K562 (cell line): Measurements from ENCODE around the gene C1D. TPM values are rescaled to one million over a fixed set of nuclear protein-coding genes. Genes with fewer than 3 reads are reported as not detected.
A peak's percentile ranks its signal among the peaks of the same experiment; 100 is the strongest.

Source experiments
- ATAC-seq: fragments of 200-7000 bp; cut with Tn5 transposase; 3 replicates; pipeline ENCODE4 v1.9.1; 2020; ENCODE audit warnings: moderate library complexity
- BruUV-seq: library from RNA; stranded (reverse); fragments of 400-500 nt; replicated peaks from 2 replicates; lab custom pipeline; 2021; lab: Mats Ljungman, UMichigan
- CTCF ChIA-PET: fragments of 300-600 bp; formaldehyde crosslinking; extraction: SDS; loops from one replicate; lab custom pipeline; 2021; ENCODE audit warnings: low intra/inter-chr PET ratio; lab: Yijun Ruan, JAX
- POLR2A ChIA-PET: fragments of 300-600, 350-650 bp; sonication (Branson Sonifier 250); formaldehyde crosslinking; extraction: SDS; loops from one replicate; lab custom pipeline; 2021; ENCODE audit warnings: antibody characterized with exemption, inconsistent platforms; lab: Yijun Ruan, JAX
- DNase-seq, 4 experiments: peaks; one replicate each; pipeline versions ENCODE4 v3.0.0 to v3.0.0-alpha.2; 2011 to 2018; ENCODE audit warnings: low spot score in 3 of 4, mixed read lengths in 3 of 4; ENCODE audit errors: extremely low read depth in 1 of 4
- FAIRE-seq: peaks from 2 replicates; lab custom pipeline; 2011; peaks lifted over from hg19 to GRCh38; lab: Jason Lieb, UNC
- H2AFZ ChIP-seq: 2 replicates; pipeline ENCODE4 v1.6.0; 2011; ENCODE audit warnings: low read depth, low read length, control low read depth, inconsistent platforms
- H3K27ac ChIP-seq: fragments of 200-600 bp; 3 replicates; pipeline ENCODE4 v1.8.0; 2011; ENCODE audit warnings: low read depth, mild to moderate bottlenecking, control low read depth, inconsistent platforms, low read length, moderate library complexity, mixed read lengths; ENCODE audit errors: extremely low read depth
- H3K27me3 ChIP-seq, 2 experiments: fragments of 300-600 bp in 1 of 2; 2 replicates in 1 of 2; 3 replicates in 1 of 2; pipeline versions ENCODE4 v1.6.0 to v1.8.0; 2011; ENCODE audit warnings: inconsistent platforms in 2 of 2, low read length in 2 of 2, mild to moderate bottlenecking in 1 of 2, mixed read lengths in 1 of 2, moderate library complexity in 1 of 2; ENCODE audit not compliant: control insufficient read depth in 2 of 2, insufficient read depth in 2 of 2
- H3K36me3 ChIP-seq: fragments of 300-600 bp; 3 replicates; pipeline ENCODE4 v1.8.0; 2011; ENCODE audit warnings: mild to moderate bottlenecking, low read length, inconsistent platforms; ENCODE audit not compliant: control insufficient read depth, insufficient read depth
- H3K4me1 ChIP-seq, 2 experiments: fragments of 200-600 bp in 1 of 2; replicated peaks in 1 of 2; 2 replicates in 1 of 2; 3 replicates in 1 of 2; pipeline versions ENCODE4 v1.5.1 to v1.8.0; 2011; ENCODE audit warnings: inconsistent platforms in 2 of 2, low read length in 2 of 2, mild to moderate bottlenecking in 1 of 2, mixed read lengths in 1 of 2, moderate library complexity in 1 of 2; ENCODE audit not compliant: control insufficient read depth in 2 of 2, insufficient read depth in 2 of 2
- H3K4me2 ChIP-seq: 2 replicates; pipeline ENCODE4 v1.6.1; 2011; ENCODE audit warnings: low read length, control low read depth, inconsistent platforms, mixed read lengths; ENCODE audit not compliant: insufficient read depth
- H3K4me3 ChIP-seq: fragments of 200-600 bp; sonication (generic), shearing (Covaris generic); 2 replicates; pipeline ENCODE4 v1.5.1; 2016; ENCODE audit warnings: control low read depth, inconsistent platforms
- H3K79me2 ChIP-seq: fragments of 200-600 bp; 3 replicates; pipeline ENCODE4 v1.8.0; 2011; ENCODE audit warnings: low read length, inconsistent platforms; ENCODE audit not compliant: control insufficient read depth, insufficient read depth
- H3K9ac ChIP-seq, 2 experiments: 2 replicates each; pipeline versions ENCODE4 v1.6.0 to v1.6.1; 2011; ENCODE audit warnings: low read depth in 2 of 2, low read length in 2 of 2, control low read depth in 1 of 2, inconsistent platforms in 1 of 2, mild to moderate bottlenecking in 1 of 2, mixed read lengths in 1 of 2; ENCODE audit not compliant: insufficient read depth in 1 of 2
- H3K9me1 ChIP-seq: one replicate; pipeline ENCODE4 v1.6.0; 2011; ENCODE audit warnings: inconsistent platforms, mild to moderate bottlenecking, low read length, moderate library complexity; ENCODE audit not compliant: control insufficient read depth, insufficient read depth
- H3K9me3 ChIP-seq: replicated peaks from 2 replicates; pipeline ENCODE4 v1.5.1; 2011; ENCODE audit warnings: low read depth, low read length, inconsistent platforms; ENCODE audit not compliant: control insufficient read depth, insufficient read depth
- H4K20me1 ChIP-seq: replicated peaks from 2 replicates; pipeline ENCODE4 v1.6.1; 2011; ENCODE audit warnings: low read length, inconsistent platforms, mixed read lengths; ENCODE audit not compliant: control insufficient read depth, insufficient read depth
- DMBX1 ChIP-seq: fragments of 250-450 bp; sonication (Bioruptor Pico); IDR thresholded peaks from 2 replicates; pipeline ENCODE4 v1.8.0; 2022; ENCODE audit warnings: inconsistent platforms, mild to moderate bottlenecking, moderate library complexity, borderline replicate concordance
- DPF2 ChIP-seq: fragments of 450-650 bp; IDR thresholded peaks from 2 replicates; pipeline ENCODE4 v1.6.1; 2016
- GTF2F1 ChIP-seq: IDR thresholded peaks from 2 replicates; pipeline ENCODE4 v1.6.1; 2011; ENCODE audit warnings: low read depth, low read length, improper control_type of control experiment
- LEF1 ChIP-seq: fragments of 450-650 bp; IDR thresholded peaks from 2 replicates; pipeline ENCODE4 v1.6.1; 2016; ENCODE audit warnings: mild to moderate bottlenecking
- NFYB ChIP-seq: IDR thresholded peaks from 2 replicates; pipeline ENCODE4 v1.6.1; 2011; ENCODE audit warnings: mild to moderate bottlenecking, moderate library complexity; ENCODE audit not compliant: insufficient read length; ENCODE audit errors: extremely low read depth
- RBM17 ChIP-seq: fragments of 200-400 bp; formaldehyde crosslinking; IDR thresholded peaks from 2 replicates; pipeline ENCODE4 v1.6.1; 2017; ENCODE audit warnings: low read depth, mild to moderate bottlenecking, low read length, borderline replicate concordance
- SMARCC2 ChIP-seq: fragments of 450-650 bp; IDR thresholded peaks from 2 replicates; pipeline ENCODE4 v1.6.1; 2017; ENCODE audit warnings: antibody characterized with exemption, moderate library complexity, mild to moderate bottlenecking, low read depth
- TCF7 ChIP-seq: sonication (generic); IDR thresholded peaks from 2 replicates; pipeline ENCODE4 v1.6.1; 2016; ENCODE audit warnings: antibody characterized with exemption, borderline replicate concordance
- THRAP3 ChIP-seq: fragments of 450-650 bp; IDR thresholded peaks from 2 replicates; pipeline ENCODE4 v1.6.1; 2016; ENCODE audit warnings: mild to moderate bottlenecking, inconsistent platforms, borderline replicate concordance
- TOE1 ChIP-seq, 2 experiments: fragments of 450-650 bp in 1 of 2; sonication (generic) in 1 of 2; formaldehyde crosslinking in 1 of 2; IDR thresholded peaks; 2 replicates each; pipeline versions ENCODE4 v1.7.1 to v1.8.0; 2016 to 2022; ENCODE audit warnings: borderline replicate concordance in 2 of 2, mild to moderate bottlenecking in 2 of 2, antibody characterized with exemption in 1 of 2, inconsistent platforms in 1 of 2, low read depth in 1 of 2, missing genetic modification reagents in 1 of 2, moderate library complexity in 1 of 2
- ZNF174 ChIP-seq: fragments of 250-450 bp; sonication (Bioruptor Pico); IDR thresholded peaks from 2 replicates; pipeline ENCODE4 v1.4.0; 2020; ENCODE audit warnings: mild to moderate bottlenecking
- ZNF318 ChIP-seq, 2 experiments: fragments of 450-650 bp; IDR thresholded peaks; 2 replicates each; pipeline ENCODE4 v1.6.1; 2016; ENCODE audit warnings: mild to moderate bottlenecking in 2 of 2, borderline replicate concordance in 1 of 2, low read depth in 1 of 2, moderate library complexity in 1 of 2
- ZNF324 ChIP-seq: fragments of 250-450 bp; sonication (Bioruptor Pico); IDR thresholded peaks from 2 replicates; pipeline ENCODE4 v1.4.0; 2020; ENCODE audit warnings: mild to moderate bottlenecking
- ZNF766 ChIP-seq: fragments of 200-800 bp; sonication (Bioruptor generic); conservative IDR thresholded peaks from 2 replicates; pipeline ENCODE4 v1.6.1; 2016; ENCODE audit warnings: missing genetic modification characterization, missing compliant biosample characterization
- WGBS: fragments of 100-300 bp; shearing (Covaris generic); methylation state at CpG from one replicate; pipeline ENCODE4 v1.1.6; 2016; ENCODE audit warnings: low coverage, mixed read lengths; ENCODE audit not compliant: insufficient coverage; ENCODE audit errors: missing lambda C conversion rate; 5-methylcytosine and 5-hydroxymethylcytosine counted together
- in situ Hi-C: fragments of 300-500 bp; cut with MboI; formaldehyde crosslinking; loops from 4 replicates; pipeline ENCODE4 v1.15.0; 2018; ENCODE audit warnings: inconsistent platforms, mixed read lengths
- intact Hi-C: fragments of 100-400 bp; cut with micrococcal nuclease; formaldehyde crosslinking; loops from 2 replicates; pipeline ENCODE4 v1.14.2; 2022
- polyA plus RNA-seq, 8 experiments: library from polyadenylated mRNA; depleted of rRNA in 4 of 8; stranded (reverse) in 5 of 8; unstranded in 3 of 8; fragments of >200 nt; fragmentation: Nextera tagmentation in 2 of 8; fragmentation: Illumina TruSeq in 1 of 8; extraction: Ambion mirVana in 2 of 8; extraction: Trizol in 1 of 8; gene quantifications; 2 replicates each; pipeline versions ENCODE4 v1.2.1 to v1.2.3, GENCODE V29; 2011 to 2014; ENCODE audit warnings: inconsistent platforms in 1 of 8, missing spikeins in 1 of 8
- total RNA-seq, 7 experiments: library from RNA; depleted of rRNA in 6 of 7; stranded (reverse); fragments of >200 nt in 6 of 7; fragmentation: Illumina TruSeq in 2 of 7; extraction: Trizol in 2 of 7; gene quantifications; 2 replicates each; pipeline versions ENCODE4 v1.2.1 to v1.2.3, GENCODE V29; 2011 to 2021; ENCODE audit warnings: low replicate concordance in 1 of 7

C1D gene
- total and polyA plus RNA-seq, 9 of the 15 experiments (the other 6 are each of a cell fraction or from before 2014, with no cell fraction given) = 33.2 to 123 (median 56.5) TPM

GRCh38 chr2:67993329-67993728 lies 69.5 kb downstream of the C1D start:
- 3% methylated on average over 3 of the region's 3 CpGs for WGBS
- Histone ChIP-seq H3K4me1 (peaks cover 0 to 15% of the 10 kb centered on the region in 2 experiments; a peak in 3 of 5 replicates), H3K4me2 (peak overlapping the region; percentile 44), H3K79me2 (no peaks in the 10 kb centered on the region), H4K20me1 (no peaks in the 10 kb centered on the region), H3K9me3 (peaks cover 18% of the 10 kb centered on the region), H3K9me1 (no peaks in the 10 kb centered on the region), H3K36me3 (no peaks in the 10 kb centered on the region), H2AFZ (no peak overlapping the region), H3K27me3 (no peaks in the 10 kb centered on the region), H3K4me3 (no peak overlapping the region), H3K27ac (peak overlapping the region; percentile 39; the same call in 2 of the 3 replicates), H3K9ac (no peak overlapping the region)
- DNase-seq (peak; percentile 26 to 85 (median 62)), FAIRE-seq (peak; percentile 96), ATAC-seq (peak; percentile 94)
- CTCF ChIA-PET = no interaction called here
- in situ Hi-C loops (no loop called here), intact Hi-C loops (no loop called here)
- POLR2A ChIA-PET = interaction anchor here (0.6 kb wide), 1 partner anchor 10 kb away, joined by 3 read pairs; no protein-coding TSS in a partner anchor
- no TSS peak for BruUV-seq
- peak; percentile 41; the same call in 1 of the 2 replicates for TF ChIP-seq ZNF324
- TF ChIP-seq TCF7 = peak; percentile 90; the same call in 1 of the 2 replicates
- TF ChIP-seq NFYB = no peak
- TF ChIP-seq LEF1 = peak; percentile 92
- peak; percentile 80 for TF ChIP-seq ZNF766
- no peak for TF ChIP-seq ZNF318 (IDR thresholded peaks at IDR 0.05; ENCODE audit: borderline replicate concordance in 1 of 2, low read depth in 1 of 2)
- TF ChIP-seq GTF2F1 = no peak
- TF ChIP-seq TOE1 (IDR thresholded peaks at IDR 0.05; ENCODE audit: borderline replicate concordance) = no peak
- no peak for TF ChIP-seq TOE1 (CRISPR knock-in tag; IDR thresholded peaks at IDR 0.05; ENCODE audit: borderline replicate concordance, low read depth)
- TF ChIP-seq SMARCC2 = peak; percentile 82
- TF ChIP-seq DMBX1 (CRISPR knock-in tag) = peak; percentile 81; the same call in 1 of the 2 replicates
- no peak for TF ChIP-seq ZNF174 (CRISPR knock-in tag)
- peak; percentile 95 for TF ChIP-seq DPF2
- TF ChIP-seq RBM17 = no peak
- no peak for TF ChIP-seq THRAP3
